ENCODE data around the gene MAVS. TPM values are rescaled to one million over a fixed set of nuclear protein-coding genes. Genes with fewer than 3 reads are reported as not detected.
A peak's percentile ranks its signal among the peaks of the same experiment; 100 is the strongest.

The MAVS gene
- total RNA-seq, 4 donors from 2014 or later: 14.9 to 31.3 (median 17.2) TPM

- Histone ChIP-seq H3K4me3 (no peak overlapping the region), H3K9me3 (no peaks in the 10 kb centered on the region), H3K4me1 (peaks cover 49 to 94% (median 66%) of the 10 kb centered on the region in 3 donors), H3K36me3 (peaks cover 9 to 64% (median 50%) of the 10 kb centered on the region in 3 donors), H3K27ac (peak overlapping the region in 1 of 4 donors; percentile 96), H3K27me3 (no peaks in the 10 kb centered on the region)
- whole genome bisulfite sequencing, 2 donors: 86% methylated on average over 13 of the region's 14 CpGs; no CpG with 5 or more reads in 1 of the 2 donors
- intact Hi-C loops (cut with DNase I): no loop called here
- TF ChIP-seq POLR2A (IDR thresholded peaks at IDR 0.05) (no peak), CTCF (IDR thresholded peaks at IDR 0.05) (no peak)
- DNase-seq: no peak
Measured at GRCh38 chr20:3803289-3803688, 43.3 kb upstream of the MAVS start.

- no peaks in the 10 kb centered on the region for H3K9me3 ChIP-seq
- H3K4me1 ChIP-seq: peaks cover 52 to 94% (median 63%) of the 10 kb centered on the region in 3 donors
- no peaks in the 10 kb centered on the region for H3K27me3 ChIP-seq
- no peak for DNase-seq
- H3K27ac ChIP-seq: peak overlapping the region; percentile 68 to 97 (median 94)
- intact Hi-C loops (cut with DNase I): no loop called here
- no peak for TF ChIP-seq CTCF (IDR thresholded peaks at IDR 0.05)
- no peak for TF ChIP-seq POLR2A (IDR thresholded peaks at IDR 0.05)
- no peak overlapping the region for H3K4me3 ChIP-seq
- 73 to 84% methylated on average over 6 of the region's 6 CpGs for WGBS, 2 donors
- H3K36me3 ChIP-seq: peaks cover 9 to 58% (median 50%) of the 10 kb centered on the region in 3 donors
Measured at GRCh38 chr20:3803854-3804253, 42.8 kb upstream of the MAVS start.

DNA sequence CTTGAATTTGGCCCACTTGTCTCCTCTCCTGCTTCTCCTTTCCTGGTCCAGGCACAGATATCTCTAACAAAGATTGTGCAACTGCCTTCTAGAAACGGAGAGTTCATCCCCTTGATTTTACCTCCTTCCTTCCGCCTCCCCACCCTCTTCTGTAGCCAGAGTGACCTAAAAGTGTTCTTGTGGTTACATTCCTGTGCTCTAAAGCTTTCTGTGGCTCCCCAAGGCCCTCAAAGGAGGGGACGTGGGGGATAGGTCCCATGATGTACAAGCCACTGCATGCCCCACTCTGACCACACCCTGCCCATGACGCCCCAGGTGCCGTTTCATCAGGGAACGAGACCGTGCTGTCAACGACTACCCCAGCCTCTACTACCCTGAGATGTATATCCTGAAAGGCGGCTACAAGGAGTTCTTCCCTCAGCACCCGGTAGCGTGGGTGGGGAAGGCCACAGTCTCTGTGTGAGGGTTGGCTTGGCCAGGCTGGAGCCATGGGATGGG, 42.3 kb upstream of the MAVS start:
- DNase-seq: no peak
- whole genome bisulfite sequencing, 2 donors: 38 to 61% methylated on average over 2 to 3 of the region's 11 CpGs
- H3K4me3 ChIP-seq: no peak overlapping the region
- H3K27ac ChIP-seq: peak overlapping the region; percentile 68 to 97 (median 94)
- intact Hi-C loops (cut with DNase I): no loop called here
- H3K4me1 ChIP-seq: peaks cover 52 to 93% (median 58%) of the 10 kb centered on the region in 3 donors
- no peaks in the 10 kb centered on the region for H3K9me3 ChIP-seq
- TF ChIP-seq POLR2A (IDR thresholded peaks at IDR 0.05) (no peak), CTCF (IDR thresholded peaks at IDR 0.05) (no peak)
- H3K27me3 ChIP-seq: no peaks in the 10 kb centered on the region
- H3K36me3 ChIP-seq: peaks cover 9 to 54% (median 50%) of the 10 kb centered on the region in 3 donors

DNA sequence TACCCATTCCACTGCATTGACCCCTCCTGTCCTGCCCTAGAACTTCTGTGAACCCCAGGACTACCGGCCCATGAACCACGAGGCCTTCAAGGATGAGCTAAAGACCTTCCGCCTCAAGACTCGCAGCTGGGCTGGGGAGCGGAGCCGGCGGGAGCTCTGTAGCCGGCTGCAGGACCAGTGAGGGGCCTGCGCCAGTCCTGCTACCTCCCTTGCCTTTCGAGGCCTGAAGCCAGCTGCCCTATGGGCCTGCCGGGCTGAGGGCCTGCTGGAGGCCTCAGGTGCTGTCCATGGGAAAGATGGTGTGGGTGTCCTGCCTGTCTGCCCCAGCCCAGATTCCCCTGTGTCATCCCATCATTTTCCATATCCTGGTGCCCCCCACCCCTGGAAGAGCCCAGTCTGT, 41.9 kb upstream of the MAVS start:
- Histone ChIP-seq H3K4me1 (peaks cover 48 to 90% (median 56%) of the 10 kb centered on the region in 3 donors), H3K36me3 (peaks cover 9 to 53% (median 50%) of the 10 kb centered on the region in 3 donors), H3K4me3 (no peak overlapping the region), H3K9me3 (no peaks in the 10 kb centered on the region), H3K27me3 (no peaks in the 10 kb centered on the region), H3K27ac (peak overlapping the region; percentile 68 to 97 (median 94))
- intact Hi-C loops (cut with DNase I): no loop called here
- no peak for TF ChIP-seq CTCF (IDR thresholded peaks at IDR 0.05)
- no peak for TF ChIP-seq POLR2A (IDR thresholded peaks at IDR 0.05)
- no peak for DNase-seq
- 82% methylated on average over 7 of the region's 11 CpGs; no CpG with 5 or more reads in 1 of the 2 donors for WGBS, 2 donors

DNA sequence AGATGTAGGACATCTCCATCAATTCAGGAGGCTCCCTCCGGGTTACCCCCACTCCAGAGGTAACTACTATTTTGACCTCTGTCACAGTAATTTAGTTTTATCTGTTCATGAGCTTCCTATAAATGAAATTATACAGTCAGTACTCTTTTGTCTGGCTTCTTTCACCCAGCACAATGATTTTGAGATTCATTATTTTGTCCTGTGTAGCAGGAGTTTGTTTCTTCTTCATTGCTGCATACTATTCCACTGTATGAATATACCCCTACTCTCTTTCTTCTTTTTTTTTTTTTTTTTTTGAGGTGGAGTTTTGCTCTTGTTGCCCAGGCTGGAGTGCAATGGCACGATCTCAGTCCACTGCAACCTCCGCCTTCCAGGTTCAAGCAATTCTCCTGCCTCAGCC, 38.1 kb upstream of the MAVS start:
- Histone ChIP-seq H3K27ac (peak overlapping the region; percentile 82 to 97 (median 94)), H3K4me1 (peaks cover 58 to 94% (median 78%) of the 10 kb centered on the region in 3 donors), H3K9me3 (no peaks in the 10 kb centered on the region), H3K4me3 (peak overlapping the region in 1 of 4 donors; percentile 53), H3K27me3 (no peaks in the 10 kb centered on the region), H3K36me3 (peaks cover 0 to 20% (median 13%) of the 10 kb centered on the region in 3 donors)
- WGBS, 2 donors: 80 to 89% methylated on average over 3 of the region's 3 CpGs
- no peak for DNase-seq
- TF ChIP-seq CTCF (IDR thresholded peaks at IDR 0.05) (no peak), POLR2A (IDR thresholded peaks at IDR 0.05) (no peak)
- intact Hi-C loops (cut with DNase I): no loop called here

All from esophagus squamous epithelium (tissue), 5 donors.